Activated CD8-positive, alpha-beta memory T cell treated with anti-CD3 and anti-CD28 coated beads, Interleukin-2, amount 50 U/mL, for 24 hours (primary cell): Measurements from ENCODE around the gene SDR9C7.

Source experiments
- DNase-seq: peaks from one replicate; pipeline ENCODE4 v3.0.0-alpha.2; 2020; ENCODE audit errors: extremely low read depth

SDR9C7 gene

DNA sequence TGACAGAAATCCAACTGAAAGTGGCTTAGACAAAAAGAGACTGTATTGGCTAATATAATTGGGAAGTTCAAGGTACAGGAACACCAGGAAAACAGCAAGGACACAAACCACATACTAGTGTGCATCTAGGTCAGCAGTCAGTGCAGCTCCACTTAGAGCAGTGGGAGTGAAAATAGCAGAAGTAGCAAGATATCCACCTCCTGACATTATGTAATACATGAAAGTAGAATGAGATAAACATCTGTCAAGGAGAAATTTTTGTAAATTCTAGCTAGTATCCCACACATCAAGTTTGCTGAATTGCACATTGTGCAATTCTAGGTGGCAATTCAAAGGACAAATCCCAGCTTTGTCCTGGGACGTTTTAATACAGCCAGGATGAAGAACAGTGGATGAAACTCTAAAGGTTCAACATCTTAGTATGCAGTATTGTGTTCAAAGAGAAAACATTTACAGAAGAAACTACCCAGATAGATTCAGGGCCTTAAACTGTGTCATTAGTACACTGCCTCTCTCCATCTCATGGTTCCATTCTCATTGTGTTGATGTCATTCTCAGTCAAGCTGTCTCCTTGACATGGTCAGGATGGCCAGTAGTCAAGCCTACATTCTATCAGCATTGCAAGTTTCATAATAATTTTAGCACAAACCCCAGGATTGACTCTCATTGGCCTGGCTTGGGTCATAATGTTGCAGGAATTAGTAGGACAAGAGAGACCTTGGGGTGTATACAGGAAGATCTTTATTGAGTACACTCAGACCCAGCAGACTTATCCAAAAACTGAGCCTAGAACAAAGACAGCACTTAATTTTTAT is 56.8 kb downstream of the SDR9C7 start:
- no peak for DNase-seq

DNA sequence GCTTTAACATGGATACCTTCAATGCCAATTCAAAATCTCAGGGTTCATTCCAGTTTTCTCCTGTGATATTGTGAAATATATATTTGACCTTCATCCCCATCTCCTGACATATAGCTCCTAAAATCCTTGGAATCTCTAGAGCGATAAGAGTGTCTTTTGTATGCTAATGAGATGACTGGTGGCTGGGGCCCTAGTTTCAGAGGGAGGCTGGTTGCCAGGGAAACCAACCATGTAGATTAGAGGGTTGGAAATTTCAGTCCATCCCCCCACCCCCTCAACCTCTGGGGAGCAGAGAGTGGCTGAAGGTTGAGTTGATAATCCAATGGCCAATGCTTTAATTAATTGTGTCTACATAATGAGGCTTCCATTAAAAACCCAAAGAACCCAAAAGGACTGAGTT is 59.4 kb downstream of the SDR9C7 start:
- no peak for DNase-seq

DNA sequence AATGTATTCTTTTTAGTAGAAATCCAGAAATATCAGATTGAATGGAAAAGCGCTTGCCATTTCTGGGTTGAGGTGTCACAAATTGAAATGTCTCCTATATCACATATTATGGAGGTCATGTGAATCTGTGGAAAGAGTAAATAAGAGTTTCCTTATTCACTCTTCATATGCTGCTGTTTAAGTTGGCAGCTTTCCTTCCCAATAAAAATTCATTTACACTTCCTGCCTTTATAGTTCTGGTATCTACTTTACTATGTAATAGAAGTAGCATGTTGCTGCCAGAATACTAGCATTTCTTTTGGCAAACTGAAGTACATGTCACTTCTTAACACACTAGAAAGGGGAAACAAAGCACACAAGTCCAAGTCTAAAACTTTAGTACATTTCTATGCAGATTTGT is 60.8 kb downstream of the SDR9C7 start:
- DNase-seq = no peak
